ENCODE results near the gene FRMPD1.

Gene FRMPD1

DNA sequence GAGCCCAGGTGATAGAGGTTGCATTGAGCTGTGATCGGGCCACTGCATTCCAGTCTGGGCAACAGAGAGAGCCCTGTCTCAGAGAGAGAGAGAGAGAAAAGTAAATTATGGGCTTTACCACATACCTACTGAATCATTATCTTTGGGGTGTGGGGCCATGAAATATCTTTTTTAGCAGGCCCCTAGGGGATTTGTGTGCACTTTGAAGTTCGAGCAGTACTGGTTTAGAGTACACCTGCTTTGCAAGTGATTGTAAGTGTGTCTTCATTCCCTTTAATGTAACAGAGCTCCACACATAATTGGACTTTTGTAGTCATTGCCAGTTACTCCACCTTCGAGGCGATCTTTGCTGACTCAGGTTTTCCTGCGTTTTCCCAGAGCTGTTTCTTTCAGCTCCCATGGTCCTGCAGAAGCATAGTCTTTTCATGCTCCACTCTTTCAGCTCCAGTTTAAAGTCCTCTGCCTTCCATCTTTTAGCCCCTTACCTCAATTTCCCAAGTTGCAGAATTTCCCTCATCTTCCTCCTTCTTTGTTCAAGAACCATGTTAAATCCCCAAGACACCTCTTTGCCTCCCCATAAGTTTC lies 24.0 kb upstream of the FRMPD1 start:
- no peak for DNase-seq (ENCODE audit: low spot score)

DNA sequence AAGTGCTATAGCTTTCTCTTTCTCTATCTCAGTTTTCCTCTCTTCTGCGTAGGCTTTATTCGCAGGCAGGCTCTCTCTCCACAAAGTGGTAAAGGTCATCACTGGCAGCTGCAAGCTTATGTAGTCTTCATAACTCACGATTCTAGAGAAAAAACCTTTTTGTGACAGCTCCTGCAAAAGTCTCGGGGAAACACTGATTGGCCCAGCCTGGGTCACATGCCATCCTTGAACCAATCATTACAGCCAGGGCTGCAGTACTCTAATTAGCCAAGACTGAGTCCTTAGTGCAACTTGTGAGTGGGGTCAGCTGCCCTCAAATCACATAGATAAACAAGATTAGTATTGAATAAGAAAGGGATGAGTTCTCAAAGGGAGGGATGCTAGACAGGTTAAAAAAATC lies 18.3 kb upstream of the FRMPD1 start:
- DNase-seq (ENCODE audit: low spot score) = no peak

DNA sequence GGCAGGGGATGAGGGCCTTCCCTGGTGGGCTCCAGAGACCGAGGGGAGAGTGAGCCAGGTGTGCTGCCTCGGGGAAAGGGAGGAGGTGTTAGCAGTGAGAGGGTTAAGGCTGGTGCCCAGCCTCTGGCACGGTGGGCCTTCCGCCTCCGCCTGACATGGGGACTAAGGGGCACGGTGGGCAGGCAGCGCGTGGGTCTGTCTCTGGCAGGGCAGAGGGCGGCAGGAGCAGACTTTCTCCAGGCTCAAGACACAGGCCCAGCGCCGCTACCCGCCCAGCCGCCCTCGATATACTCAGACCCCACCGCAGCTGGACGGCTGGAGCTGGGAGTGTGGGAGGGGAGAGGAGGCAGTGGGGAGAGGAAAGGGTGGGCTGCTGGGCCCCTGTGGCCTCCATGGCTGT lies 14.9 kb upstream of the FRMPD1 start:
- no peak for DNase-seq (ENCODE audit: low spot score)

DNA sequence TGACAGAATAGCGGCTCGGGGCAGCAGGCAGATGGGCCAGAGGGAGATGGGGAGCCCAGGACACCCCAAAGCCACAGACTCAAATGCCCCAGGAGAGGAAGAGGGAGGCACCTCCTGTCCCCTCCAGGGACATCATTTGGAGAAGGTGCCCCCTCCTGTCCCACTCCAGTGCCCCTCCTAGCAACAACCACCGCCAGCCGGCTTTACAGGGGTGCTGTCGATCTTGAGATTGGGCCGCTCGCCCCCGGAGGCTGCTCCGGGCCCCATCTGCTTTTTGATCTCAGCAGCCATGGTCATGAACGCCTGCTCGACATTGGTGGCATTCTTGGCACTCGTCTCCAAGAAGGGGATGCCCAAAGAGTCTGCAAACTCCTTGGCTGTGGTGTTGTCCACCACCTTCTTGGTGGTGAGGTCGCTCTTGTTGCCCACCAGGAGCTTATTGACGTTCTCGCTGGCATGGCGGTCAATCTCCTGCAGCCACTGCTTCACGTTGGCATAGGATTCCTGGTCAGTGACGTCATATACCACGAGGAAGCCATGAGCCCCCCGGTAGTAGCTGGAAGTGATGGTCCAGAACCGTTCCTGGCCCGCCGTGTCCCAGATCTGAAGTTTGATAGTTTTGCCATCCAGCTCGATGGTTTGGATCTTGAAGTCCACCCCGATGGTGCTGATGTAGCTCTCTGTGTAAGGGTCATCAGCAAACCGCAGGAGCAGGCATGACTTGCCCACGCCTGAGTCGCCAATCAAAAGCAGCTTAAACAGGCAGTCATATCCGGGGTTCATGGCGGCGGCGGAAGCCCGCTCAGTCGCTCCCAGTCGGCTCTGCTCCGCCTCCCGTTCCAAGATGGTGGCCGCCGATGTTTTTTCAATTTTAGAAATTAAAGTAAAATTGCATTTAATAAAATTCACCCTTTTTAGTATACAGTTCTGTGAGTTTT lies 14.0 kb upstream of the FRMPD1 start:
- DNase-seq (ENCODE audit: low spot score) = no peak

DNA sequence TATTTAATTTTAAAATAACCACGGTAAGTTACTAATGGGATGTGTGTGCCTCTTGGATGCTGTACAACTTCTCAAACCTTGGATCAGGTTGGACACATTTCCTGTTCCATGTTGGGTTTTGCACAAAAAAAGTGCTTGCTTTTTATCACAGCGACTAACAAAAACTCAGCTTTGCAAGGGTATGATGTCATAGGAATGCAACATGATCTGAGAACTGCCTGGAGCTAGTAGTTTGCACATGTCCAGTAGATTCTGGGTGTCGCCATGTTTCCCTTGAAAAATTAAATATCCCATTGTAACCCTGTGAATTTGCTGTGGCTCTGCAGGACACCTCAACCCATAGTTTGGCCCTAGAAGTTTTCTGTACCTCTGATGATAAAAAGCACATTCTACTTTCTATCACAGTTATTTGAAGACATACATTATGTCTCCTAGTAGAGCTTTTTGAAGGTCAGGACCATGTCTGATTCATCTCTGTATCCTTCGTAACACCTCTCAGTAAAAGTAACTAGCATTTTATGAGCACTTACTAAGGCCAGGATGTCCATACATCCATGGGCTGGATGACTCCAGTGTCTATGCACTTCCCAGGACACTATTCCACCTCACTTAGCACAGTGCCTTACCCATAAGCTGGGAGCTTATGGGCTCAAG lies 11.5 kb upstream of the FRMPD1 start:
- DNase-seq (ENCODE audit: low spot score) = no peak

DNA sequence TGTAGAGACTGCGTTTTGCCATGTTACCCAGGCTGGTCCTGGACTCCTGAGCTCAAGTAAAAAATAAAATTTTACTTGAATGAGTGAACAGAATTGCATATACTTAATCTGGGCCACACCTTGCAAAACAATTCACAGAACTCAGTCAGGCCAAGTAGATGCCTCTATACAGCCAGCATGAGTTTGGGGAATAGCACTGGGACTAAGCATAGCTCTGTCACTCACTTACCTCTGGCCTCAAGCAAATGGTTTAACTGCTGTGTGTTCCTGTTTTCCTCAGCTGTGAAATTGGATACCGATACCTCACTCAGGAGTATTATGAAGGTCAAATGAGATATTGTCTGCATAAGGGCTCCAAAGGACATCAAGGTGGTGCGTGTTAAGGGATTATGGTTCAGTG lies 10.9 kb upstream of the FRMPD1 start:
- no peak for DNase-seq (ENCODE audit: low spot score)

DNA sequence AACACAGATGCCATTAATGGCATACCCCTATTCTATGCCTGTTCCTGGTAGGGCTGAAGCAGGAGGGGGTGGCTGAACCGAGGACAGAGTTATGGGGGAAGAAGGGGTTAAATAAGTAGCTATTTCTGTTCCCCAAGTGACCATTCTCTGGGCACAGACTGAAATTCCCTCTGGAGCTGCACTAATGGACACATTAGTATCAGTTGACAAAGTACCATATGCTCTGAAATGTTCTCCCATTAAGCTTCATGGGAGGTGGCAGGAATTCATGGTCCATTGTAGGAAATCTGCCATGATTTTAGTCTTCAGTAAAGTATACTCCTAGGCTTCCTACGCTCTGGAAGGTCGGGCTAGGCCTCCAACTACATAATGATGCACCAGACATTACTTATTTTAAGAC lies 10.5 kb upstream of the FRMPD1 start:
- DNase-seq (ENCODE audit: low spot score) = no peak

DNA sequence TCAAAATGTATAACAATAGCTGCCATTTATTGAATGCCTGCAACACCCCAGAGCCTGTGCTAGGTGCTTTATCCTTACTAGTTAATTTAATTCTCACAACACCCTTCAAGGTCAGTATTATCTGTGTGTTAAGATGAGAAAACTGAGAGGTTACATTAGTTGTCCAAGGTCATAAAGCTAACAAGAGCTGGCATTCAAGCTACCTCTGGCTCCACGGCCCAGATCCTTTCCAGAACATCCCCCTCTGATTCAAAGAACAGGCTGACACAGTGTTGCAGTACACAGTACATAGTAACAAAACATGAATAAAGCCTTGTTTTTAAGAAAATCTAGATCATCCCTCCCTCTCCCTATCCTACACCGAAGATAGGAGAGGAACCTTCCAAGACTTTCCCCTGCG lies 9.4 kb upstream of the FRMPD1 start:
- no peak for DNase-seq (ENCODE audit: low spot score)

DNA sequence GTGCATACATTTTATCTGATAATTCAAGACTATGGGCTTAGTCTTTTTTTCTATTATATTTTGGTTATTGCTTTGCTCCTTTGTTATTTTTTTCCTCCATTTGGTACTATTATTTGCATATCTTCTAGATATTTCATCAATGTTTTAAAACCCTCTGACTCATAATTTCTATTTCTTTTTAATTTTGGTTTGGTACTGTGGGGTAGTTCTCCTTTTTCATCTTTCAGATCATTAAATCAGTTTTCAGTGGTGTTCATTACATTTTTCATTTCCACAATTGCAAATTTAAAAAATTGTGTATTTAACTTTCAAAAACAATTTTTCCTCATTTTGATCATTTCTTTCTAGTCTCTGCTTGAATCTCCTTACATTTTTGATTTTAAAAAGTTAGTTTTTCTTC lies 7.5 kb upstream of the FRMPD1 start:
- no peak for DNase-seq (ENCODE audit: low spot score)

DNA sequence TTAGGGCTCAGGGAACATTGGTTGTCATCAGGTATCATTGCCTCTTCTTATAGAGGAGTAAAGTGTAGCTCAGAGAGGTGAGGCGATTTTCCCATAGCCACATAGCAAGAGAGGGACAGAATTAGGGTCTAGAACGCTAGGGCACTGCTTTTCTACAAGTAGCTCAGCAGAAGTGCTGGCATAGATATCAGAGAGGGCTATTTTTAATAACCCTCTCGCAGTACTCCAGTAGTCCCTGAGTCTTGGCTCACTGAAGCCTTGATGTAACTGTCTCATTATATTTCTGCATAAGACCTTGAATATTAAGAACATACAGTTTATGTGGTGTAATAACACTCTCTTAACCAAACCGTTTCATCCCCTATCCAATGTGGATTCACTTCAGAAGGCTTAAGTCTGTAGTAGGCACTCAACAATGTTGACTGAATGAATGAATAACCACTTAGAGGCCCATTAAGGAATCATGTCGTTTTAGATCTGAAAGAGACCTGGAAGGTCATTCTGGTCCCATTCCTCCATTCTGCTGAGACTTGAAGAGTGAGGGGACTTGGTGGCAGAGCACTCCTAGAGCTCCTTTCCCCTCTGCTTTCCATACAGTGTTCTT lies 4.7 kb upstream of the FRMPD1 start:
- DNase-seq (ENCODE audit: low spot score) = no peak

DNA sequence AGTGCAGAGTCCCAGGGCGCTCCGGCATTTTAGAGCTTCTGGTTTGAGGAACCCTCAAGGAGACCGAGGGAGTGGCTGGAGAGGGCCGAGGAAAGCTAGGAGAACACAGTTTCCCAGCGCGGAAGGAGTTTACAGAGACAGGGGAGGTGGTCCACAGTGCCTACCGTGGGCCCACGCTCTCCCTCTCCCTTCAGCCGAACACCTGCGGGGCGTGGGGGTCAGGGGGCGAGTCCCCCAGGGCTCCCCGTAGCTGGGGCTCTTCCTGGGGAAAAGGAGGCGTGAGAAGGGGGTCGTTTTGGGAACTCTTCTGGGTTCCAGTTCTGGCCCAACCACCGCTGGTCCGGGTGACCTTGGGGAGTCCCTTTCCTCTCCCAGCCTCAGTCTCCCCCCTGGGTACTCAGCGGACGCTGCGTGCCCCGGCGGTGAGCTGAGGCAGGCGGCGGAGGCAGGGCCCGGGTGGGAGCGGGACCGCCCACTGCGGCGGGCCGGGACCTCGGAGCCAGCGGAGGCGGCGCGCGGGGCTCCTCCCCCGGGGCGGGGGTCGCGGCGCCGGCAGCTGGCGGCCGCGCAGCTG lies 368 bp upstream of the FRMPD1 start:
- no peak for DNase-seq (ENCODE audit: low spot score)

DNA sequence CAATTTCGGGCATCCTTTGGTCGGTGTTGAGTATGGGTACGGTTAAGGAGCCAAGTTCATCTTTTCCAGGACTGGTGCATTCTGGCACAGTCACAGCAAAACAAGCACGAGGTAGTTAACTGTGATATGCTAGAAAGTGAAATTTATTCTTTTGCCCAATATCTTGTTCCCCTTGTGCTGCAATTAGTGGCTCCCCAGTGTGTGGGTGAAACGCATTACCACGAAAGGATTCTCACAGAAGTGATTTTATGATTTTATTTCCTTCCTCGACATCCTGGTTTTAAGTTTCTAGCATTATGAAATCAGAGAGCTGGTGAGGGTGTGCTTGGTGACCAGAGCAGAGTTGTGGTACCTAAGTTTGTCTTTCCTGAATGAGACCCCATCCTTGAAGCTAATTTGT lies 1.5 kb downstream of the FRMPD1 start:
- DNase-seq (ENCODE audit: low spot score) = no peak

DNA sequence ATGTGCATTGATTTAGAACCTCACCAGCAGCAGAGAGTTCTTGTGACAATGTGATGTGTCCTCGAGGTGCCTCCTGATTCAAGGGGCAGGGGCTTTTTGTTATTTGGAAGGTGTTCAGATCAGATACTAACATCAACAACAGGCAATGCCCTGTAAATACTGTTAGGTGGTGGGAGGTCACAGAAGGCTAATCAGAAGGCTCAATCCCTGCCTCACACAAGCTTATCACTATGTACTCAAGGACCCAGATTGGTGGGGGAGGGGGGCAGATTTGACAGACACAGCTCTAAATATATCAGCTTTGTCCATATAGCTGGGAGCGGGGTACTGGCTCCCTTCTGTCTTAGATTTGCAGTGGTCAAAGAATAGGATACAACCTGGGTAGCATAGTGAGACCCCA lies 2.6 kb downstream of the FRMPD1 start:
- DNase-seq (ENCODE audit: low spot score) = no peak

DNA sequence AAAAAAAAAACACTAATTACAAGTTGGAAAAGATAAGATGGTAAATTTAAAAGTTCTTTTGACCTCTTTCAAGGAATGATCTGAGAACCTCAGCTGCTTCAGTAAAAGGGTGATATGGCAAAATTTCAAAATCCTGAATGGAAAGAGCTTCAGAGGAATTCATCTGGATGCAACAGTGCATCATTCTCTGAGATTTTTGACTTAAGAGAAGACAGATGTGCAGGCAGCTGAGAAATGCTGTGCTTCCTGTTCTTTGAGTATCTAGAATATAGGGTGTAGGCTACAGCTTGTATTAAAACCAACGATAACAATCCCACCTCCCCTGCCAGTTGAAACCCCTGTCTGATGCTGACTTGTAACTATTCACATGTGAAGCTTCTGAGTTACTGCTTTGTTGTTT lies 6.2 kb downstream of the FRMPD1 start:
- DNase-seq (ENCODE audit: low spot score) = no peak

DNA sequence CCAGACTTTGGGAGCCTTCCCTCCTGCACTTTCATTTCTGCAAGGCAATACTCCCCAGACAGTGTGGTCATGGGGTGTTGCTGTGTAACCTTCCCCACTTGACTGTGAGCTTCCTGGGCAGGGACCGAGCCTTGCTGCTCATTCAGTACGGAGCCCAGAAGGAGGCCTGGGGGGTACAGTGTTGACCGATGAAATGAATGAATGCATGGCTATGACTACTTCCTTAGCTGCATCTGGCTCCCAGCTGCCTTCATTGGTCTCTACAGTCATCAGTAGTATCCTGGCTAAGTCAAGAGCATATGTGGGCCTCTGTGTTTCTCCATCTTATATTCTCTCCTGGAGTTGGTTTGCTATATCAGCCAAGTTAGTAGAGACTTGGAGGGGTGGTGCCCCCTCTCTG lies 9.9 kb downstream of the FRMPD1 start:
- DNase-seq (ENCODE audit: low spot score) = no peak

DNA sequence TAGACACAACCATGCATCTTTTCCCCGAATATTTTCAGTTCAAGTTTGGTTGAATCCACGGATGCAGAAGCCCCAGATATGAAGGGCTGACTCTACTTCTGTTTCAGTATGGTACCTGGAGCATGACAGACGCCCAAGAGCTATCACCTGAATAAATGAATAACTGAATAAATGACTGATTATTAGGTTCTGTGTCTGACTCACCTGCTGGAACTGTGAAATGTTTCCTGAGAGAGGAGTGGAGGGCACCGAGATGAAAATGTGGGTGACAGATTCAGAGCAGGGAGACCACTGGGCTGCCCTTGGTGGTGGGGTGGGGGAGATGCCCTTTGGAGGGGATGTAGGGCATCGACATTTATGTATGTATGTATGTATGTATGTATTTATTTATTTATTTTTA lies 13.2 kb downstream of the FRMPD1 start:
- DNase-seq (ENCODE audit: low spot score) = no peak

DNA sequence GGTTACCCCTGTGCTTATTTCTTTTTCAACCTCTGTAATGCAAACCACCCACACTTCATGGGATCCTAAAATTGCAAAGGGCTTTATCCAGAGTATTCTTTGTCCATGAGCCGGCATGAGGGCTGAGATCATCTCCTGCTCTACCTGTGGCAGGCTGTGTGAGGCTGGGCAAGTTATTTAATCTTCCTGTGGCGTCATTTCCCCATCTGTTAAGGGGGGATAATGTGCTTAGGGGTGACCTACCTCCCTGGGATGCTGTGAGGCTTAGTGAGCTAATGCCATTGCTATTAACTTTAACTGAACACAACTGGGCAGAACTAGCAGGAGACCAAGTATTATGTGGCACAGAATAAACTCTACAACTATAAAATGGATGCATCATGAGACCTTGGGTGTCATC lies 17.0 kb downstream of the FRMPD1 start:
- DNase-seq (ENCODE audit: low spot score) = no peak

DNA sequence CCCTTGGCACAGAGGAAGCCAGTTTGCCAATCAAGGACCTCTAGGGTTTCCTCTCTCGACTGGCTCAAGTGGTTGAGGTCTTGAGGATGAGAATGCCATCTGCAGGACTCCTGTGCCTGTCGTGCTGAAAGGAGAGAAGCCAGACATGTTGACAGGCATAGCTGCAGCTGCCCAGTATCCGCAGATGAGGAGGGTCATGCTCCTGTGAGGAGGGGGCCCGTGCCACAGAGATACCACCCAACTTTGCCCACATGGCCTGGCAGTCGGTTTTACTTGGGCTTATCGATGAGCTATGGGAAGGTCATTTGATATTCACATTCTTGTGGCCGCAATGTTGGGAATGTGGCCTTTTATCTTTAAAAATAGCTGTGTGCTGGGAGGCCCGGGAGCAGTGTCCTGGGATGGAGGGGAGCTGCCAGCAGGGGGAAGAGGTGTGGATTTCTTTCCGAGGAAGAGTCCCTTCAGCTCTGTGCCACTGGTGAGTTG lies 17.4 kb downstream of the FRMPD1 start:
- no peak for DNase-seq (ENCODE audit: low spot score)

DNA sequence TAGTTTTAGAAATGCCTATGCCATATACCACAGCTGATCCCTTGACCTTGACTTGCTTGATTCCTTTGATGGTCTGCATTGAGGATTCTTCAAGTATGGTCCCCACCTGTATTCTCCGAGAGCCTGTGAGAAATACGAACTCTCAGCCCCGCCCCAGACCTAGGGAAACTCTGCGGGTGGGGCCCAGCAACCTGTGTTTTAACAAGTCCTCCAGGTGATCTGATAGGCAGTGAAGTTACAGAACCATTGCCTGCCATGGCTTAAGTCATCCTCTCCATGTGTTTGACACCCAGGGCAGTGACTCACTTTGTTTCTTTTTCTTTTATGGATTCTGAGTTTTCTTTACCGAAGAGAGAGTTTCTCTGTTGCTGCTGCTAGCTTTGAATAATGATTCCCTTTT lies 18.5 kb downstream of the FRMPD1 start:
- DNase-seq (ENCODE audit: low spot score) = no peak

DNA sequence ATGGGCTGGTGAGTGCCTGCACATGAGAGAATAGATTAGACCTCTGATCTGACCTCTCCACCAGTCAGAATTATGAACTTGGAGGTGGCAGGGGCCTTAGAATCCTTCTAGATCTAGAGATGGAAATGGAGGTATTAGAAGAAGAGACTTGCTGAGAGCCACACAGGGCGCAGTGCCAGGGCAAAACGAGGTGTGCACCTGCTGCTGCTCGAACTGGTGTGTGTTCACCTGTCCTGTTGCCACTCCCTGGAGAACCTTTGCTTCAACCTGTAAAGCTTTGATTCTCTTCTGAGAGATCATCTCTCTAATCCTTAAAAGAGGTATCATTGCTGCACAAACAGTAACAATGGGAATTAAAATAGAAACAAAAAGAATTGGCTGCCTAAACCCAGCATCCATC lies 24.9 kb downstream of the FRMPD1 start:
- DNase-seq (ENCODE audit: low spot score) = no peak

DNA sequence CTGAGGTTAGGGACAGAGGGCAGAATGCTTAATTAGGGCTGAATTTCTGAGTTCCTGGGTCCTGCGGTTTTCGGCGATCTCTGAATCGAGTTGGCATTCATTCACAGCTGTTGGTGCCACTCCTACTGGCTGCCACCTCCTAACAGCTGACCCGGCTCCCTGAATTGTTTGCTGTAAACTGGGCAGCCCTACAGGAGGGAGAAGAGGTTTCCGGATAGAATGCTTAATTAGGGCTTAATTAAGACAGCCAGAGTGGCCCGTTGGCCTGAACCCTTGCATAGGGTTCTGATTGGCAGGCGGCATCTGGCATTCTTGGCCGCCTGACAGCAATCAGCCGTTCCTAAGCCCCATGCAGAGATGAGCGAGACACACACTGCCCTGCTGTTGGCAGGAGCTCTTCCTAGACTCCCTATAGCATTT lies 25.7 kb downstream of the FRMPD1 start:
- DNase-seq (ENCODE audit: low spot score) = no peak

DNA sequence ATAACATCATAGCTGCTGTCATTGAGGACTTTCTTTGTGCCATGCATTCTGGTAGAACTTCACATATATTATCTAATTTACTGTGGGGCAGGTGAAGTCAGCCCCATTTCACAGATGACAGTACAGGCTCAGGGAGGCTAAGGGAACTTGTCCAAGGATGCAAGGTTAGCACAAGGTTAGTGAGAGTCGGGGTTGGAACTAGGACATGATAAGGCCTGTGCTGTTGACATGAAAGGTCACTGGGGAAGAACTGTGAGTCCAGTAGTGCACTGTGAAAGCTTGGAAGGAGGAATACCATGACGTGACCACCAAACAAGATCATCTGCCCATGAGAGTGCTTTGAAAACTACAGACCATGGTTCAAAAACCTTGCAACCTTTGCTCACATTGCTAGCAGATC lies 26.7 kb downstream of the FRMPD1 start:
- DNase-seq (ENCODE audit: low spot score) = no peak

All from RKO (cell line).